Adrenal gland (tissue), 12 donors: ENCODE data around the gene CRYBG3. TPM values are rescaled to one million over a fixed set of nuclear protein-coding genes. Genes with fewer than 3 reads are reported as not detected.

ENCODE experiments used
- DNase-seq, 7 donors: peaks; one replicate each; pipeline ENCODE4 v3.0.0-alpha.2; 2019 to 2020
- H3K27ac ChIP-seq, 5 donors: fragments of 200-600 bp; sonication (generic) in 4 of 5; 1 replicate in 3 of 5; 2 replicates in 2 of 5; pipeline versions ENCODE4 v1.5.1 to v1.8.0; 2016 to 2020; ENCODE audit warnings: mild to moderate bottlenecking in 1 of 5
- H3K27me3 ChIP-seq: fragments of 200-600 bp; 2 replicates; pipeline ENCODE4 v1.8.0; 2021
- H3K36me3 ChIP-seq, 2 donors: fragments of 200-600 bp; replicated peaks in 1 of 2; 1 replicate in 1 of 2; 2 replicates in 1 of 2; pipeline versions ENCODE4 v1.5.1 to v1.8.0; 2018 to 2022
- H3K4me1 ChIP-seq, 2 donors: fragments of 200-600 bp; replicated peaks in 1 of 2; 1 replicate in 1 of 2; 2 replicates in 1 of 2; pipeline versions ENCODE4 v1.5.1 to v1.8.0; 2018 to 2021
- H3K4me3 ChIP-seq, 4 donors: fragments of 200-600 bp; sonication (generic) in 3 of 4; one replicate each; pipeline ENCODE4 v1.5.1; 2016 to 2018
- H3K9me3 ChIP-seq, 3 donors: fragments of 200-600 bp; sonication (generic) in 1 of 3; replicated peaks in 1 of 3; 1 replicate in 2 of 3; 2 replicates in 1 of 3; pipeline versions ENCODE4 v1.5.1 to v1.8.0; 2016 to 2021
- CTCF ChIP-seq, 6 experiments: fragments of 450-650 bp in 4 of 6; fragments of 200-600 bp in 2 of 6; sonication (generic) in 1 of 6; IDR thresholded peaks; 1 replicate in 5 of 6; 2 replicates in 1 of 6; pipeline versions ENCODE4 v1.5.1 to v1.8.0; 2016 to 2021; ENCODE audit warnings: antibody characterized with exemption in 6 of 6, mild to moderate bottlenecking in 2 of 6, moderate library complexity in 1 of 6
- POLR2A ChIP-seq, 2 donors: fragments of 450-650 bp; IDR thresholded peaks; one replicate each; pipeline ENCODE4 v1.6.1; 2017; ENCODE audit warnings: antibody characterized with exemption in 2 of 2, mild to moderate bottlenecking in 2 of 2, moderate library complexity in 1 of 2
- WGBS, 4 donors: extraction: QIAGEN DNeasy Blood & Tissue Kit in 2 of 4; methylation state at CpG; one replicate each; pipeline versions ENCODE4 v1.1.5 to v1.1.7; 2013 to 2017; 5-methylcytosine and 5-hydroxymethylcytosine counted together
- intact Hi-C, 2 donors: fragments of 100-400 bp; cut with DNase I; formaldehyde crosslinking; loops; one replicate each; pipeline versions ENCODE4 v1.14.1 to v1.15.0; 2022 to 2023
- polyA plus RNA-seq, 3 donors: library from polyadenylated mRNA; stranded (reverse); fragments of 200-250 nt in 2 of 3; fragments of 350-450 nt in 1 of 3; fragmentation: Illumina TruSeq in 1 of 3; extraction: RNeasy Lipid Tissue Mini Kit (QIAGEN cat#74804) in 1 of 3; gene quantifications; one replicate each; pipeline ENCODE4 v1.2.3, GENCODE V29; 2013 to 2014
- total RNA-seq, 9 donors: library from RNA; depleted of rRNA in 4 of 9; stranded (reverse); fragments of >200 nt in 4 of 9; fragments of 120-200 nt in 1 of 9; fragmentation: NEBNext Ultra II Directional in 1 of 9; extraction: Animal tissue kit (Norgen Biotek cat#: 25700) in 1 of 9; gene quantifications; one replicate each; pipeline versions ENCODE4 v1.1.0 to v1.2.4, GENCODE V29; 2013 to 2023
- donor health status: healthy with polysubstance abuse.
- donor health status: Bipolar disorder and iron deficiency.
- donor health status: DM: yes; HTN: yes; CAD: no.
- donor health status: DM: no; HTN: no; CAD: no.
- donor health status: DM: no; HTN: no; CAD: no.
- donor health status: DM: yes; HTN: yes; CAD: no.

The CRYBG3 gene
- total and polyA plus RNA-seq, 12 donors = 2.7 to 25.0 (median 12.5) TPM

- intact Hi-C loops = no loop called here
- no peaks in the 10 kb centered on the region for H3K36me3 ChIP-seq
- H3K9me3 ChIP-seq = no peaks in the 10 kb centered on the region
- no peak overlapping the region for H3K4me3 ChIP-seq
- DNase-seq = no peak
- TF ChIP-seq POLR2A (IDR thresholded peaks at IDR 0.05) (no peak), CTCF (IDR thresholded peaks at IDR 0.05) (no peak)
- H3K27ac ChIP-seq = no peak overlapping the region
- no peaks in the 10 kb centered on the region for H3K4me1 ChIP-seq
- no peaks in the 10 kb centered on the region for H3K27me3 ChIP-seq
These were observed 105.9 kb downstream of the CRYBG3 start for GRCh38 chr3:97927704-97928103.

DNA sequence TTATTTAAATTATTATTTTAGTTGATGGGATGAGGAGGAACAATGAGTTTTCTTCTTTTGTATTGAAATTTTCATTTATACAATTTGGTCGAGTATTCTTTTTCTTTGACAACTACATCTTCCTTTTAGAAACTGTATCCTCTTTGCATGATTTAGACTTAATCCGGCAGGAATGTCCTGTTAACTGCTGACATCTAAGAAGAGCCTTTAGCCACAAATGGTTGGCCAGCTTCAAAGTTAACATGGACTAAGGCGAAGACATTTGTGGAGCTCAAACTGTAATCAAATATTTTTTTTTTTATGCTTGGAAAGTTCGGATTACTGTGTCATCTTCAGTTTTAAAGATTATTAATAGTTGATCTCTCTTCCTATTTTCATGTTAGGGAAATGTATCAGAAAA, 107.2 kb downstream of the CRYBG3 start:
- Histone ChIP-seq H3K27me3 (no peaks in the 10 kb centered on the region), H3K9me3 (no peaks in the 10 kb centered on the region), H3K4me3 (no peak overlapping the region), H3K27ac (no peak overlapping the region), H3K4me1 (no peaks in the 10 kb centered on the region), H3K36me3 (peaks cover 0 to 9% of the 10 kb centered on the region in 2 donors)
- intact Hi-C loops = no loop called here
- 82 to 89% (median 87%) methylated on average over 4 of the region's 4 CpGs for WGBS, 4 donors
- TF ChIP-seq CTCF (IDR thresholded peaks at IDR 0.05) (no peak), POLR2A (IDR thresholded peaks at IDR 0.05) (no peak)
- no peak for DNase-seq

DNA sequence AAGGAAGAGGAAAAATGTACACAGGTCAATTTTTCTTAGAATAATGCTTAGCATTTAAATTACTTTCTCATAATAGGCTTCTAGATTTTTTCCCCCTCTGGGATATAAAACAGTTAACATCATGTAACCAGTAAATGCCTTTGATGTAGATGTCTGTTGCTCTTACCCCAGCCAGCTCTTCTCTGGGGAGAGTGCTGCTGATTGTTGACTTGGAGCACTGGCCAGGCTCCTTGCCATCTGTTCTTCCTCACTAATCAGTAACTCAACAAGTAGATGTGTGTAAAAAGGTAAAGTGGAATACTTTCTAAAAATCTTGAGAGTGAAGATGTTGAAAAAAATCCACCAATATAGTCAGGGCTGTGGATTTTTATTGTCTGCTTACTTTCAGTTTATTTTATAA, 108.2 kb downstream of the CRYBG3 start:
- intact Hi-C loops = no loop called here

GRCh38 chr3:97931218-97931617, 109.4 kb downstream of the CRYBG3 start:
- intact Hi-C loops = no loop called here
- H3K4me1 ChIP-seq = no peaks in the 10 kb centered on the region
- H3K27me3 ChIP-seq = no peaks in the 10 kb centered on the region
- H3K27ac ChIP-seq = no peak overlapping the region
- 47 to 73% (median 58%) methylated on average over 2 of the region's 2 CpGs for WGBS, 4 donors
- H3K9me3 ChIP-seq = no peaks in the 10 kb centered on the region
- H3K36me3 ChIP-seq = peaks cover 0 to 21% of the 10 kb centered on the region in 2 donors
- no peak overlapping the region for H3K4me3 ChIP-seq
- TF ChIP-seq POLR2A (IDR thresholded peaks at IDR 0.05) (no peak), CTCF (IDR thresholded peaks at IDR 0.05) (no peak)
- DNase-seq = no peak

More for the DNA sequence above, 108.2 kb downstream of the CRYBG3 start:
- Histone ChIP-seq H3K36me3 (peaks cover 0 to 14% of the 10 kb centered on the region in 2 donors), H3K27me3 (no peaks in the 10 kb centered on the region), H3K4me3 (no peak overlapping the region), H3K9me3 (no peaks in the 10 kb centered on the region), H3K27ac (no peak overlapping the region), H3K4me1 (no peaks in the 10 kb centered on the region)
- no peak for TF ChIP-seq POLR2A (IDR thresholded peaks at IDR 0.05)
- no peak for TF ChIP-seq CTCF (IDR thresholded peaks at IDR 0.05)
- no peak for DNase-seq
